Measurements from ENCODE around the gene THSD8.
A peak's percentile ranks its signal among the peaks of the same experiment; 100 is the strongest.

DNA sequence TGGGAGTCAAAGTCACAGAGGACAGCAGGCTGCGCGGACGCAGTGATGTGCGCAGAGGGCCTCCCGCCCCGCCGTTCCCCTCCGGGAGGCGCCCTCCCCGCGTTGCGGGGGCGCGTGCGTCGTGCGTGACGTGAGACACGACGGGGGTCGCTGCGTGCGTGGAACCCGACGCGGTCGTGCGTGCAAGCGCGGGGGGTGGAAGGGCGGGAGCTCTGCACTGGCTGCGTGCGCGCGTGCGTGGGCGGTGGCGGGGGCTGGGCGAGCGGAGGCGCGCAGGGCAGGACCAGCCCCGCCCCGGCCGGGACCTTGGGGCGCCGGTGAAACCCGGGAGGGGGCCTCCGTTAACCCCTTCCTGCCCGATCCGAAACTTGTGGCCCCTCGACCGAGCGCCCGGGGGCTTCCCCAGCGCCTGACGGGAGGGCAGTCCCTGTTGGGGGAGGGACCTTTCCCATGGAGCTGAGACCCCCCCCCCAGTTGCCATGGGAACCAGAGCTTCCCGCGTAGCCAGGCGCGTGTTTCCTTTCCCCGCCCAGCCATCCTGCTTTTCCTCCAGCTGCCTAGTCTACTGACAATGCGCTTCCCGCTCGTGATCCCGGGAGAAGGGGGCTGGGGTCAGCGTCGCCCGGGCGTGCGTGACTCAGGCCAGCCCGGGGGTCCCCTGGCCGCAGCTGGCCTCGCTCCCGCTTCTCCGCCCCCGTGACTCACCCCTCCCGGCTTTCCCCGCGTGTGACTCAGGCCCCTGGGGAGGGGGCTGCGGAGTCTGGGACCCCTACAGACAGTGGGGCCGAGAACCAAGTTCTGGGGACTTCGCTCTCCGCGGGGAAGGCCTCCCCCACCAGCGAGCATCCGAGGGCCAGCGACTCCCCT, 19.2 kb upstream of the THSD8 start:
- TF ChIP-seq CTCF (IDR thresholded peaks at IDR 0.05; ENCODE audit: low read depth, low read length): peak; percentile 32
- TF ChIP-seq EZH2phosphoT487 (IDR thresholded peaks at IDR 0.05; ENCODE audit: low read depth): no peak

All from OCI-LY3 (cell line).